Lung (tissue), 12 donors: ENCODE measurements around the gene AP5Z1. TPM values are rescaled to one million over a fixed set of nuclear protein-coding genes. Genes with fewer than 3 reads are reported as not detected.

Experiments used
- ATAC-seq: fragments of 200-7000 bp; cut with Tn5 transposase; one replicate; pipeline ENCODE4 v1.9.1; 2020; ENCODE audit warnings: moderate number of reproducible peaks; ENCODE audit not compliant: insufficient read depth, low FRiP score
- DNase-seq, 3 donors: peaks; one replicate each; pipeline ENCODE4 v3.0.0-alpha.2; 2013 to 2017
- H3K27ac ChIP-seq, 2 donors: one replicate each; pipeline ENCODE4 v1.5.1; 2013; ENCODE audit warnings: mild to moderate bottlenecking in 2 of 2, moderate library complexity in 2 of 2, control low read depth in 1 of 2, inconsistent platforms in 1 of 2, low read depth in 1 of 2, low read length in 1 of 2
- H3K27me3 ChIP-seq, 3 donors: one replicate each; pipeline ENCODE4 v1.5.1; 2013; ENCODE audit warnings: low read length in 2 of 3; ENCODE audit not compliant: control insufficient read depth in 3 of 3, insufficient read depth in 3 of 3
- H3K36me3 ChIP-seq, 4 donors: one replicate each; pipeline ENCODE4 v1.5.1; 2013; ENCODE audit warnings: low read length in 4 of 4, mild to moderate bottlenecking in 1 of 4, moderate library complexity in 1 of 4; ENCODE audit not compliant: control insufficient read depth in 4 of 4, insufficient read depth in 4 of 4
- H3K4me1 ChIP-seq, 5 donors: one replicate each; pipeline ENCODE4 v1.5.1; 2013; ENCODE audit warnings: low read length in 5 of 5, mild to moderate bottlenecking in 2 of 5, moderate library complexity in 1 of 5; ENCODE audit not compliant: control insufficient read depth in 5 of 5, insufficient read depth in 5 of 5
- H3K4me3 ChIP-seq: one replicate; pipeline ENCODE4 v1.5.1; 2013; ENCODE audit warnings: mild to moderate bottlenecking, control low read depth, moderate library complexity
- H3K9ac ChIP-seq, 2 donors: one replicate each; pipeline ENCODE4 v1.5.1; 2013; ENCODE audit warnings: low read length in 2 of 2, control low read depth in 1 of 2; ENCODE audit not compliant: insufficient read depth in 1 of 2
- H3K9me3 ChIP-seq, 4 donors: one replicate each; pipeline ENCODE4 v1.5.1; 2013; ENCODE audit warnings: low read length in 3 of 4, mild to moderate bottlenecking in 1 of 4, moderate library complexity in 1 of 4; ENCODE audit not compliant: control insufficient read depth in 4 of 4, insufficient read depth in 3 of 4
- CTCF ChIP-seq: IDR thresholded peaks from 2 replicates; pipeline ENCODE4 v1.5.1; 2012; ENCODE audit warnings: mild to moderate bottlenecking; ENCODE audit errors: control extremely low read depth, extremely low read depth
- WGBS, 2 donors: extraction: QIAGEN DNeasy Blood & Tissue Kit; methylation state at CpG; one replicate each; pipeline ENCODE4 v1.1.7; 2013; 5-methylcytosine and 5-hydroxymethylcytosine counted together
- polyA plus RNA-seq, 2 donors: library from polyadenylated mRNA; stranded (reverse); fragments of 200-250 nt; gene quantifications; one replicate each; pipeline ENCODE4 v1.2.1, GENCODE V29; 2013
- total RNA-seq, 2 donors: library from RNA; depleted of rRNA in 1 of 2; stranded (reverse); fragments of >200 nt in 1 of 2; gene quantifications; one replicate each; pipeline ENCODE4 v1.2.1, GENCODE V29; 2014 to 2021
- donor health status: control.
- donor health status: control.
- donor health status: Bipolar disorder and iron deficiency.
- donor health status: healthy.
- donor health status: DM: yes; HTN: yes; CAD: no.

The AP5Z1 gene
- total and polyA plus RNA-seq, 4 donors, result 21.2 to 62.4 (median 59.3) TPM

- Histone ChIP-seq H3K36me3 (peaks cover 4 to 27% (median 11%) of the 10 kb centered on the region in 4 donors), H3K4me1 (peaks cover 0 to 9% (median 0%) of the 10 kb centered on the region in 5 donors), H3K27me3 (no peaks in the 10 kb centered on the region), H3K9me3 (no peaks in the 10 kb centered on the region), H3K4me3 (no peak overlapping the region), H3K27ac (no peak overlapping the region), H3K9ac (no peak overlapping the region)
- ATAC-seq, result no peak
- WGBS, 2 donors, result 86 to 87% methylated on average over 24 of the region's 24 CpGs
- DNase-seq, result no peak
- TF ChIP-seq CTCF, result no peak
Measured at GRCh38 chr7:4794591-4795350, 19.3 kb downstream of the AP5Z1 start.

GRCh38 chr7:4796453-4796852 lies 21.0 kb downstream of the AP5Z1 start:
- H3K27ac ChIP-seq, result no peak overlapping the region
- no peak for TF ChIP-seq CTCF
- H3K9ac ChIP-seq, result no peak overlapping the region
- H3K4me1 ChIP-seq, result peaks cover 0 to 9% (median 0%) of the 10 kb centered on the region in 5 donors
- no peak for DNase-seq
- 86 to 89% methylated on average over 9 of the region's 9 CpGs for WGBS, 2 donors
- no peaks in the 10 kb centered on the region for H3K9me3 ChIP-seq
- no peaks in the 10 kb centered on the region for H3K27me3 ChIP-seq
- H3K4me3 ChIP-seq, result no peak overlapping the region
- ATAC-seq, result no peak
- peaks cover 0 to 12% (median 9%) of the 10 kb centered on the region in 4 donors for H3K36me3 ChIP-seq

GRCh38 chr7:4797858-4798705 lies 22.7 kb downstream of the AP5Z1 start:
- peak; percentile 64 for TF ChIP-seq CTCF
- DNase-seq (peak; percentile 47 to 67 (median 58)), ATAC-seq (peak; percentile 63)
- Histone ChIP-seq H3K4me3 (no peak overlapping the region), H3K36me3 (peaks cover 0 to 7% (median 3%) of the 10 kb centered on the region in 4 donors), H3K27me3 (no peaks in the 10 kb centered on the region), H3K27ac (no peak overlapping the region), H3K9me3 (no peaks in the 10 kb centered on the region), H3K9ac (no peak overlapping the region), H3K4me1 (peaks cover 0 to 3% (median 0%) of the 10 kb centered on the region in 5 donors)
- 35 to 40% methylated on average over 37 of the region's 37 CpGs for WGBS, 2 donors
